WTC11 (cell line): ENCODE data around the gene AFM.

Experiments
- ARID4B ChIP-seq: sonication (generic); formaldehyde crosslinking; IDR thresholded peaks from 2 replicates; pipeline ENCODE4 v1.8.0; 2023; ENCODE audit warnings: missing genetic modification reagents, mild to moderate bottlenecking, borderline replicate concordance
- CTCF ChIP-seq: fragments of 200-600 bp; IDR thresholded peaks from 2 replicates; pipeline ENCODE4 v1.8.0; 2022; ENCODE audit warnings: antibody characterized with exemption
- HMGXB4 ChIP-seq: sonication (generic); formaldehyde crosslinking; IDR thresholded peaks from 2 replicates; pipeline ENCODE4 v1.8.1; 2023; ENCODE audit warnings: mild to moderate bottlenecking, moderate library complexity, missing genetic modification reagents
- NR3C1 ChIP-seq: sonication (generic); formaldehyde crosslinking; conservative IDR thresholded peaks from 2 replicates; pipeline ENCODE4 v1.8.1; 2023; ENCODE audit warnings: low read depth, mild to moderate bottlenecking, missing genetic modification reagents
- ZNF317 ChIP-seq: sonication (generic); formaldehyde crosslinking; IDR thresholded peaks from 2 replicates; pipeline ENCODE4 v1.8.1; 2023; ENCODE audit warnings: low read depth, mild to moderate bottlenecking, moderate library complexity, missing genetic modification reagents, borderline replicate concordance
- TF ChIP-seq, protein P1 (sequence below): sonication (generic); formaldehyde crosslinking; IDR thresholded peaks from 2 replicates; pipeline ENCODE4 v1.8.1; 2022; ENCODE audit warnings: low read depth, mild to moderate bottlenecking, moderate library complexity, missing genetic modification reagents, borderline replicate concordance

GRCh38 chr4:73527196-73527595, 45.7 kb downstream of the AFM start:
- TF ChIP-seq ARID4B (CRISPR knock-in tag) (no peak), HMGXB4 (CRISPR knock-in tag) (no peak), CTCF (no peak), NR3C1 (CRISPR knock-in tag) (no peak), ZNF317 (CRISPR knock-in tag) (no peak)
- TF ChIP-seq, protein P1, sequence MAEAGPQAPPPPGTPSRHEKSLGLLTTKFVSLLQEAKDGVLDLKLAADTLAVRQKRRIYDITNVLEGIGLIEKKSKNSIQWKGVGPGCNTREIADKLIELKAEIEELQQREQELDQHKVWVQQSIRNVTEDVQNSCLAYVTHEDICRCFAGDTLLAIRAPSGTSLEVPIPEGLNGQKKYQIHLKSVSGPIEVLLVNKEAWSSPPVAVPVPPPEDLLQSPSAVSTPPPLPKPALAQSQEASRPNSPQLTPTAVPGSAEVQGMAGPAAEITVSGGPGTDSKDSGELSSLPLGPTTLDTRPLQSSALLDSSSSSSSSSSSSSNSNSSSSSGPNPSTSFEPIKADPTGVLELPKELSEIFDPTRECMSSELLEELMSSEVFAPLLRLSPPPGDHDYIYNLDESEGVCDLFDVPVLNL, result no peak
